Smooth muscle cell (in vitro differentiated cells): ENCODE results near the gene CCDC93. TPM values are rescaled to one million over a fixed set of nuclear protein-coding genes. Genes with fewer than 3 reads are reported as not detected.

Source experiments
- DNase-seq: peaks from one replicate; lab custom pipeline; 2025; ENCODE audit not compliant: unreplicated experiment; lab: John Stamatoyannopoulos, UW
- H2AFZ ChIP-seq: fragments of 200-600 bp; sonication (generic); 2 replicates; pipeline ENCODE4 v1.6.0; 2016; ENCODE audit warnings: antibody characterized with exemption, low read depth, mild to moderate bottlenecking
- H3F3A ChIP-seq: fragments of 200-600 bp; sonication (generic); 2 replicates; pipeline ENCODE4 v1.6.0; 2017; ENCODE audit warnings: antibody characterized with exemption, low read depth
- H3K27ac ChIP-seq: fragments of 200-600 bp; sonication (generic); 2 replicates; pipeline ENCODE4 v1.5.1; 2016; ENCODE audit warnings: low read depth, mild to moderate bottlenecking
- H3K27me3 ChIP-seq: fragments of 200-600 bp; sonication (generic); 2 replicates; pipeline ENCODE4 v1.6.1; 2016; ENCODE audit warnings: low read depth, mild to moderate bottlenecking
- H3K36me3 ChIP-seq: fragments of 200-600 bp; sonication (generic); 2 replicates; pipeline ENCODE4 v1.5.1; 2016; ENCODE audit warnings: low read depth
- H3K4me1 ChIP-seq: fragments of 200-600 bp; sonication (generic); 2 replicates; pipeline ENCODE4 v1.5.1; 2016; ENCODE audit warnings: low read depth
- H3K4me2 ChIP-seq: fragments of 200-600 bp; sonication (generic); 2 replicates; pipeline ENCODE4 v1.6.0; 2016; ENCODE audit warnings: mild to moderate bottlenecking
- H3K4me3 ChIP-seq: fragments of 200-600 bp; sonication (generic); 2 replicates; pipeline ENCODE4 v1.5.1; 2016; ENCODE audit warnings: mild to moderate bottlenecking
- H3K79me2 ChIP-seq: fragments of 200-600 bp; sonication (generic); 2 replicates; pipeline ENCODE4 v1.6.0; 2016; ENCODE audit warnings: low read depth, mild to moderate bottlenecking
- H3K9ac ChIP-seq: fragments of 200-600 bp; sonication (generic); 2 replicates; pipeline ENCODE4 v1.6.0; 2016; ENCODE audit warnings: low read depth
- H3K9me3 ChIP-seq: fragments of 200-600 bp; sonication (generic); replicated peaks from 2 replicates; pipeline ENCODE4 v1.5.1; 2016; ENCODE audit warnings: low read depth
- H4K20me1 ChIP-seq: fragments of 200-600 bp; sonication (generic); 2 replicates; pipeline ENCODE4 v1.6.0; 2016; ENCODE audit warnings: low read depth
- WGBS: methylation state at CpG from one replicate; pipeline ENCODE4 v1.1.7; 2016; ENCODE audit warnings: low lambda C conversion rate; 5-methylcytosine and 5-hydroxymethylcytosine counted together
- polyA plus RNA-seq: library from polyadenylated mRNA; unstranded; fragments of >200 nt; fragmentation: Nextera tagmentation; extraction: Ambion mirVana; gene quantifications from 2 replicates; pipeline ENCODE4 v1.2.1, GENCODE V29; 2016
- total RNA-seq: library from RNA; depleted of rRNA; stranded (reverse); fragments of >200 nt; gene quantifications from 2 replicates; pipeline ENCODE4 v1.2.3, GENCODE V29; 2014
- TF ChIP-seq, protein P1 (sequence below): fragments of 200-600 bp; sonication (generic); IDR thresholded peaks from 2 replicates; pipeline ENCODE4 v1.5.1; 2017; ENCODE audit warnings: borderline replicate concordance, mild to moderate bottlenecking, antibody characterized with exemption; ENCODE audit not compliant: insufficient read depth, poor library complexity, severe bottlenecking

Gene CCDC93, protein sequence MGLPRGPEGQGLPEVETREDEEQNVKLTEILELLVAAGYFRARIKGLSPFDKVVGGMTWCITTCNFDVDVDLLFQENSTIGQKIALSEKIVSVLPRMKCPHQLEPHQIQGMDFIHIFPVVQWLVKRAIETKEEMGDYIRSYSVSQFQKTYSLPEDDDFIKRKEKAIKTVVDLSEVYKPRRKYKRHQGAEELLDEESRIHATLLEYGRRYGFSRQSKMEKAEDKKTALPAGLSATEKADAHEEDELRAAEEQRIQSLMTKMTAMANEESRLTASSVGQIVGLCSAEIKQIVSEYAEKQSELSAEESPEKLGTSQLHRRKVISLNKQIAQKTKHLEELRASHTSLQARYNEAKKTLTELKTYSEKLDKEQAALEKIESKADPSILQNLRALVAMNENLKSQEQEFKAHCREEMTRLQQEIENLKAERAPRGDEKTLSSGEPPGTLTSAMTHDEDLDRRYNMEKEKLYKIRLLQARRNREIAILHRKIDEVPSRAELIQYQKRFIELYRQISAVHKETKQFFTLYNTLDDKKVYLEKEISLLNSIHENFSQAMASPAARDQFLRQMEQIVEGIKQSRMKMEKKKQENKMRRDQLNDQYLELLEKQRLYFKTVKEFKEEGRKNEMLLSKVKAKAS
- total RNA-seq: 13.2 and 17.2 TPM in 2 replicates
- 9.5 and 15.7 TPM in 2 replicates for polyA plus RNA-seq

DNA sequence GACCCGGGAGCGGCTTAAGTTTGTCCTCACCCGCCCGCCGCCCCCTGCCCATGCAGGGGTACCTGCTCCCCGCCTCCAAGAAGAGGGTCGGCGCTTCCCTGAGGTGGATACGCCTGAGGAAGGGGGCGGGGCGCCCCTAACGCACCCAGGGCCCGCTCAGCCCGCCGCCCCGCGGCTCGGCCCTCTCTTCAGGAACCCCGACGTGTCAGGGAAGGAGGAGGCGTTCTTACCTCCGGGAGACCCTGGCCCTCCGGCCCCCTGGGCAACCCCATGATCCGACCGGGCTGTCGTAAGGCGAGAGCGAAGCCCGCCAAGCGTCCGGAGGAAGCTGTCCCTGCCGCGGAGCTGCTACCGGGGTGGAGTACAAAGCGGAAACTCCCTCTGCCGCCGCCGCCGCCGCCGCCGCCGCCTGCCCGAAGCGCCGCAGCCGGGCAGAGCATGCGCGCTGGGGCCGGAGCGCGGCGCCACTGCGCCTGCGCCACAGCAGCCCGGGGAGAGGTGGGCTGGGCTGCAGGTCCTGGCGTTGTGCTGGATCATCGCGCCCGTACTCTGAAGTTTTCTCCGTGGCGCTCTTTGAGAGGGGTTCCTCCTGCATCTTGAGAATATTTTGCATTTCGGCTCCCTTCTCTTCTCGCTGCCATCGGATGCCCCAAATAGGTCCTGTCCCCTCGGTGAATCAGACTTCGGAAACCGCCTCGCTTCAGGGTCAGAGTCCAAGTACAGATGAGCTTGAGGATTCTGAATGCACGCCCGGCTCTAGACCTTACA is at the start of gene CCDC93:
Gene CCDC93 (minus strand): TSS at position 347 of the 768 bp plus-strand sequence. CDS start 75 bp downstream, at position 272.
- H3K9me3 ChIP-seq: no peaks in the 10 kb centered on the region
- H4K20me1 ChIP-seq: peaks cover 37% of the 10 kb centered on the region
- H3F3A ChIP-seq: peaks cover 6% of the 10 kb centered on the region
- TF ChIP-seq, protein P1, sequence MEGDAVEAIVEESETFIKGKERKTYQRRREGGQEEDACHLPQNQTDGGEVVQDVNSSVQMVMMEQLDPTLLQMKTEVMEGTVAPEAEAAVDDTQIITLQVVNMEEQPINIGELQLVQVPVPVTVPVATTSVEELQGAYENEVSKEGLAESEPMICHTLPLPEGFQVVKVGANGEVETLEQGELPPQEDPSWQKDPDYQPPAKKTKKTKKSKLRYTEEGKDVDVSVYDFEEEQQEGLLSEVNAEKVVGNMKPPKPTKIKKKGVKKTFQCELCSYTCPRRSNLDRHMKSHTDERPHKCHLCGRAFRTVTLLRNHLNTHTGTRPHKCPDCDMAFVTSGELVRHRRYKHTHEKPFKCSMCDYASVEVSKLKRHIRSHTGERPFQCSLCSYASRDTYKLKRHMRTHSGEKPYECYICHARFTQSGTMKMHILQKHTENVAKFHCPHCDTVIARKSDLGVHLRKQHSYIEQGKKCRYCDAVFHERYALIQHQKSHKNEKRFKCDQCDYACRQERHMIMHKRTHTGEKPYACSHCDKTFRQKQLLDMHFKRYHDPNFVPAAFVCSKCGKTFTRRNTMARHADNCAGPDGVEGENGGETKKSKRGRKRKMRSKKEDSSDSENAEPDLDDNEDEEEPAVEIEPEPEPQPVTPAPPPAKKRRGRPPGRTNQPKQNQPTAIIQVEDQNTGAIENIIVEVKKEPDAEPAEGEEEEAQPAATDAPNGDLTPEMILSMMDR: no peak
- H3K27ac ChIP-seq: peak within 1 kb of the TSS; percentile 68
- no peaks in the 10 kb centered on the region for H3K36me3 ChIP-seq
- H3K4me1 ChIP-seq: peaks cover 12% of the 10 kb centered on the region
- peak within 1 kb of the TSS; percentile 99 for H3K4me2 ChIP-seq
- peak within 1 kb of the TSS; percentile 97 for H3K4me3 ChIP-seq
- peak; percentile 67 for DNase-seq
- H3K79me2 ChIP-seq: peaks cover 42% of the 10 kb centered on the region
- H2AFZ ChIP-seq: peak within 1 kb of the TSS; percentile 99
- WGBS: under 1% methylated on average over 57 of the region's 71 CpGs
- H3K27me3 ChIP-seq: no peaks in the 10 kb centered on the region
- H3K9ac ChIP-seq: peak within 1 kb of the TSS; percentile 82

DNA sequence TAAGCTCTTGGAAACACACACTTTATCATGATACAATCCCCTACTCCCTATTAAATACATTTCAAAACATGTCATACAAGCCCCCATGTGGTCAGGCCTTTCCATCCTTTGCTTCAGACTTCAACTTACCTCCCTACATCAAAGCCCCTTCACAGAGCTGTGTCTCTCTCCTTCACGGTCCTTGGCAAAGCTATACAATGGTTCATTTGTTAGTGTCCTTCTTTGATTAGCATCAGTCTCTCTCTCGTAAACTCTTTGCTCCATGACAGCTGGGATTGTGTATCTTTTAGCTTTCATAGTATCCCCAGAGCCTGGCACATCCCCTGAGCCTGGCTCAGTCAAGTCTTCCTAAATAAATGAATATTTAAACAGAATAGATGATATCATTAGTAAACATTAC is 48.8 kb upstream of the CCDC93 start:
- Histone ChIP-seq H3K36me3 (no peaks in the 10 kb centered on the region), H3F3A (peaks cover 19% of the 10 kb centered on the region), H4K20me1 (no peaks in the 10 kb centered on the region), H3K4me1 (peaks cover 3% of the 10 kb centered on the region), H3K4me2 (no peak overlapping the region), H3K9me3 (no peaks in the 10 kb centered on the region), H2AFZ (no peak overlapping the region), H3K4me3 (no peak overlapping the region), H3K27me3 (no peaks in the 10 kb centered on the region), H3K79me2 (no peaks in the 10 kb centered on the region), H3K9ac (no peak overlapping the region), H3K27ac (no peak overlapping the region)
- DNase-seq: no peak
- WGBS: 51% methylated on average over 2 of the region's 2 CpGs
- TF ChIP-seq, protein P1: no peak

DNA sequence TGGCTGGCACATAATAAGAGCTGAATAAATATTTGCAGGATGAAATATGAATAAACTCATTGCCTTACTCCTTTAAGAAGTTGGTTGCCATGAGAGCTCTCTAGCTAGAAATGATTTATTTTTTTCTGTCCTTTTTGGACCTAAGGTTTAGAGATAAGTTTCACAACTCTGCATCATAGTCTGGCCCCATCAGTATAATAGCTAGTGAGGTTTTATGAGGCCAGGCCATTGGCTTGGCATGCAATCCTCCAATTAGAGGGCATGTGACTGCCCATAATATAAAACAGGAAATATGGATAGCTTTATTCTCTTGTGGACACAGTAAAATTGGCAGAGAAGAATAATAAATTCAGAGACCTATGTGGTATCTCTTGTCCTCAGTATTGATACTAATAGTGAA is 48.2 kb upstream of the CCDC93 start:
- DNase-seq: no peak
- Histone ChIP-seq H3K36me3 (no peaks in the 10 kb centered on the region), H2AFZ (no peak overlapping the region), H3K9me3 (no peaks in the 10 kb centered on the region), H3K27me3 (no peaks in the 10 kb centered on the region), H3K4me3 (no peak overlapping the region), H3K4me2 (peak overlapping the region; percentile 53), H3K79me2 (no peaks in the 10 kb centered on the region), H3F3A (peaks cover 19% of the 10 kb centered on the region), H3K4me1 (peaks cover 3% of the 10 kb centered on the region), H3K27ac (peak overlapping the region; percentile 17), H4K20me1 (no peaks in the 10 kb centered on the region), H3K9ac (no peak overlapping the region)
- TF ChIP-seq, protein P1: no peak
